Stimulated activated CD8-positive, alpha-beta memory T cell treated with anti-CD3 and anti-CD28 coated beads, Interleukin-4, amount 100 ng/mL, for 1 hour (primary cell): Measurements from ENCODE around the gene RABL6.
"Not testable (repeated sequence)": the region's sequence is repeated elsewhere in the genome, so short reads cannot be mapped to it uniquely, and the experiment has no call there.

Experiments
- DNase-seq, 2 donors: peaks; one replicate each; pipeline ENCODE4 v3.0.0-alpha.2; 2020; ENCODE audit warnings: low read depth in 2 of 2, low spot score in 1 of 2

Gene RABL6

DNA sequence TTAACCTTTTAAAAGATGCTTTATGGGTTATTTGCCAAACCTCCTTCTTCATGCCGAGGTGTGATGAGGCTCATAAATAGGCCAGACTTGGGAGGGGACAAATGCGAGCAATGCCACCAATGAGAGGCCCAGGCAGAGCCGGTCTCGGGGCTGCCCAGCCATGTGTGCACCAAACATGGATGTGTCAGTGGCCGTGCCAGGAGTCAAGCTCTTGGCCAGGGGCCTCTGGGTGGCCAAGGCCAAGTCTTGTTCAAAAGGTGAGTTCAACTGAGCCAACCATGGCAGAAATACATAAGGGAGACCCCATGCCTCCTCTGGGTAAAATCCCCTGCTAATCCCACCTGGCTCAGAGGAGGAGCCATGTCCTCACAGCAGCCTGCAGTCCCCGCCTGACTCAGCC is 32.6 kb upstream of the RABL6 start:
- no peak for DNase-seq

DNA sequence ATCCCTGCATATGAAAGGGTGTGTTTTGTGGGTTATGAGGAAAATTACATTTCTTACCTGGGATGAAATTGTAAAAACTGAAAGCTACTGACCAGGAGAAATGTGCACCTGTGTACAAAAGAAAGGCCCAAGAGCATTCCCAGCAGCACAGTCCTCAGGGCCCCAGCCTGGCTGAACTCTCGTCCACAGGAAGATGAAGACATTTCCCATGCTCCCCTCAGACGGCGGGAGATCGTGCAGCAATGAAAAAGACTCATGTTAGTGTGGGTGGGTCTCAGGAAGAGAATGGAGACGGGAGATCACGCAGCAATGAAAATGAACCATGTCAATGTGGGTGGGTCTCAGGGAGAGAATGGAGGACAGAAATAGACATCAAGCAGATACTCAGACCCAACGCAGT is 30.8 kb upstream of the RABL6 start:
- no peak for DNase-seq

DNA sequence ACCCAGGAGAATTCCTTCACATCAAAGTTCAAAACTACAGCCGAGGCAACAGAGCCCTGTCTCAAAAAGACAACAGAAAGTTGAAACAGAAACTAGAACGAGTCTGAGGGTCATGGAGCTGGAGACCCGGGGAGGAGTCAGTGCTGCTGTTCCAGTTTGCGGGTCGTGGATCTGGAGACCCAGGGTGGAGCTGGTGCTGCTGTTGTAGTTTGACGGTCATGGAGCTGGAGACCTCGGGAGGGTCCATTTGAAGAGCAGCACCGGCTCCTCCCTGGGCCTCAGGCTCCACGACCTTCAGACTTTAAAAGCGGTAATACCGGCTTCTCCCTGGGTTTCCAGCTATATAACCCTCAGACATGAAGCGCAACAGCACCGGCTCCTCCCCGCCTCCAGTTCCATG is 30.4 kb upstream of the RABL6 start:
- DNase-seq: no peak

DNA sequence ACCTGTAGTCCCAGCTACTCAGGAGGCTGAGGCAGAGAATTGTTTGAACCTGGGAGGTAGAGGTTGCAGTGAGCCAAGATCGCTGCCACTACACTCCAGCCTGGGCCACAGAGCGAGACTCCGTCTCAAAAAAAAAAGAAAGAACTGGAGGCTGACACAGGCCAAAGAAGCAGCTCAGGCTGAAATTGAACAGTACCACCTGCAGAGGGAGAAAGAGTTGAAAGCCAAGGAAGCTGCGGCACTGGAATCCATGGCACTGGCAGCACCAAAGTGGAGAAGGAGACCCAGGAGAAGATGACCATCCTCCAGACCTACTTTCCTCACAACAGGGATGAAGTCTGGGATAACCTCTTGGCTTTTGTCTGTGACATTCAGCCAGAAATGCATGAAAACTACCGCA is 27.9 kb upstream of the RABL6 start:
- DNase-seq: no peak

DNA sequence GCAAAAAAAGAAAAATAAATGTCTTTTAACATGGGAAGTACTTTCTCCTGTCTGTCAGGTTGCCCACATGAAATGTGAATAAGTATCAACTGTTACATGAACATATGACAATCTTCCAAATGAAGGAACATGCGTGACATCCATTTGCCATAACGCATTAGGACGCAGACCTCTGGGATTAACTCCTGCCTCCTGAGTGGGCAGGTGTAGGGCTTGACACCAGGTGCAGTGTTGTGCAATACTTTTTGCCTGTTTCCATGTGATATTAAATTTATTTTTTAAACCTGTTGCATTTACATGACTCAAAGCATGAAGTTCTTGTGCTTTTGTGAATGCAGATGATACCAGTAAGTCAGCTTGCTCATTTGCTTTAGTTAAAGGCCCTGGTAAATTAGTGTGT is 25.3 kb upstream of the RABL6 start:
- DNase-seq: no peak

DNA sequence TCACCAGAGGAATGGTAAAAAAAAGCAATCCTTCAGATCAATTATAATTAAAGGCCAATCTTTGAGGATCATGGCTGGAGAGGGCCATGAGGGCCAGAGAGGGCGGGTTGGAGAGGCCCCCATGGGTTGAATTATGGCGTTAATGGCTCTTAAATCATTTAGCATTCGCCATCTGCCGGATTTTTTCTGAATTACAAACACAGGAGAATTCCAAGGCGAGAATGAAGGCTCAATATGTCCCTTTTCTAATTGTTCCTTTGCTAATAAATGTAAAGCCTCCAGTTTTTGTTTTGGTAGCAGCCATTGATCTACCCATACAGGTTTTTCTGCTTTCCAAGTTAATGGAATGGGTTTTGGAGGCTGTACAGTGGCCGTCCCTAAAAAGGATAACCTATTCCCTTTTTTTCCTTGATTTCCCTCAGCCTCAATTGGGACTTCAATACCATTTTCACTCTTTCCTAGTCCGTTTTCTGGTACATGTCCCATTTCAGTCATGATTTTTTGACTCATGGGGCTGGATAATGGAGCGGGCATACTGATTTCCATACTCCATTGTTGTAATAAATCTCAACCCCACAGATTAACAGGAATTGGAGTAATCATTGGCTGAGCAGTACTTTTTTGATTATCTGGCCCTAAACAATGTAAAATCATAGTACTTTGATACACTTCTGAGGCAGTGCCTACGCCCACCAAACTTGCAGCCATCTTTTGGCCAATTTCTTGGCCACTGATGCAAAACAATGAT is 23.3 kb upstream of the RABL6 start:
- DNase-seq: no peak

DNA sequence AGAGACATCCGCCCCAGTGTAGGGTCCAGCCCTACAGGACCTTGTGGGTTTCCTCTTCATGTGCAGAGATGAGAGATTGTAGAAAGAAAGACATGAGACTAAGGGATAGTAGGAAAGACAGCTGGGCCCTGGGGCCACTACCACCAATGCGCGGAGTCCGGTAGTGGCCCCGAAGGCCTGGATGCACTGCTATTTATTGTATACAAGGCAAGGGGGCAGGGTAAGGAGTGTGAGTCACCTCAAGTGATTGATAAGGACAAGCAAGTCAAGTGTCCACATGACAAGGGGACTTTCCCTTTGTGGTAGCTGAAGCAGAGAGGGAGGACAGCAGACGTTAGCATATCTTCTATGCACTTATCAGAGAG is 22.8 kb upstream of the RABL6 start:
- no peak for DNase-seq

DNA sequence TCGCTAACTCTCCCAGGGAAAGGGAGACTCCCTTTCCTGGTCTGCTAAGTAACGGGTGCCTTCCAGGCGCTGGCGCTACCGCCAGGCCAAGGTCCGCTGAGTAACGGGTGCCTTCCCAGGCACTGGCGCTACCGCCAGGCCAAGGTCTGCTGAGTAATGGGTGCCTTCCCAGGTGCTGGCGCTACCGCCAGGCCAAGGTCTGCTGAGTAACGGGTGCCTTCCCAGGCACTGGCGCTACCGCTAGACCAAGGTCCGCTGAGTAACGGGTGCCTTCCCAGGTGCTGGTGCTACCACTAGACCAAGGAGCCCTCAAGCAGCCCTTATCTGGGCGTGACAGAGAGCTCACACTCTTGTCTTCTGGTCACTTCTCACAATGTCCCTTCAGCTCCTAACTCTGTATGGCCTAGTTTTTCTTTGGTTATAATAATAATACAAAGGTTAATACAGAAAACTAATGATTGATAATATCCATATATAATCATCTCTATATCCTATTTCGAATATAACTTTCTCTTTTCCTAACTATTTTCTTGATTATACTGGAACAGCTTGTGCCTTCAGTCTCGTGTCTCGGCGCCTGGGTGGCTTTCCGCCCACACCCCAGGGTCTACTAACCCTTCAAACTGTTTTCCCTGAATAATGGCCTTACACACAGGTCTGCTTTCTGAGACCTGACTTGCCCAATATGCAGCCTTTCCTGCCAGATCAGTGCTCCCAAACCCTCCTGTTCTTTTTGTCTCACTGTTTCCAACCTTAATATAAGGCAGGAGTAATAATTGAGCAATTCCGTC is 22.0 kb upstream of the RABL6 start:
- not testable (repeated sequence) for DNase-seq

DNA sequence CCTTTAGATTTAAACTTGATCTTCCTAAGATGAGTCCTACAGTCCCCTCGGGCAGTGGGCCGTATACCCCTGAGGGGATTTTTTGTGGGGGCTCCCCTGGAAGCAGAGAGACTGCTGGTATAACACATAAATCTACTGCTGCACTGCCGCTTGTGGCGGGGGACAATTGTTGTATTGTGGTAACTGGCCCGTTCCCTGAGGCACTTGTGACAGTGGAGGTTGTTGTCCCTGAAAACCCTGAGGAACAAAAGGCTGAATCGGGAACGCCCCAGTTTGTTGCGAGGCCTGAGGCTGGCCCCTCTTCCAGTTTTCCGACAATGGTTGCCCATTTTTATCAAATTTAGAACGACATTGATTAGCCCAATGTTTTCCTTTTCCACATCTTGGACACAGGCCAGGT is 21.3 kb upstream of the RABL6 start:
- no peak for DNase-seq

DNA sequence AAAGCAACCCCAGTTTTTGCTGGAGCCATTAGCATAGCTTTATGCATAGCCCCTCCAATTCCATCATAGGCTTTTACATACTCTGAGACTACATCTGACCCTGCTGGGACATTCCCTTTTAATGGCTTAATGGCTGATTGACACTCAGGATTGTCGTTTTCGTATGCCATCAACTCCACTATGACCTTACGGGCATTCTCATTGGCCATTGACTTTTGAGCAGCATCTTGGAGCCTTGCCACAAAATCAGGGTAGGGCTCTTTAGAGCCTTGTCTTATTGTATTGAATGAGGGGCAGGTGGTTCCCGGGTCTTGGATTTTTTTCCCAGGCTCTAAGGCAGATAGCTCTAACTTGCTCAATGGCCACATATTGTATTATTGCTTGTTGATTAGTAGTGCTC is 20.8 kb upstream of the RABL6 start:
- DNase-seq: not testable (repeated sequence)

DNA sequence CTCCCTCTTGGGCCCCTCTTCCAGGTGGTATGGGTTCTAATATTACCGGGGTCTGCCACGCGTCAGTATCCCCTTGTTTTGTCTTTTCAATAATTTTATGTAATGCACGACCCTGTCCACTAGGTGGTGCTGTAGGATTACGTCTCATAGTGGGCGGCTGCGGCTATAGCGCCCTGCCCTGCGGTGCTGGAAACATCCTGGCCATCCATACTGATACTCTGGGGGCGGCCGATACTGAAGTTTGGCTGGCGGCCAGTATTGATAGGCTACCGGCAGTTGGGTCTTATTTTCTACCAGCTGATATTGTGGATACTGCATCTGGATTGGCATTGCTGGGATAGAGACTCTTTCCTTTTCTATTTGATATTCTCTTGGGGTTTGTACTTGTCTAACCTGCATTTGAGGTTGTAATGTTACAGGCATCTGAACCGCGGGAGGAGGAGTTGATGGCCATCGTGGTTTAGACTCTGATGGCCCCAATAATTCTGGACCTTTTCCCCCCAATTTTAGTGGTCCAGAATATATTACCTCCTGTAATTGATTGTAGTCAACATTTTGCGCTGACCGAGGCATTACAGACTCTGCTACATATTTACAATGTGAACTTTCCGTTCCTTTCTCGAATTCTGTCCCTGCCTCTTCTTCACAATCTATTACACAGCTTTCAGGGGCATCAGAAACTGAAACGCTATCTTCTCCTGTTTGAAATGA is 19.9 kb upstream of the RABL6 start:
- DNase-seq: peak; percentile 33 to 48

DNA sequence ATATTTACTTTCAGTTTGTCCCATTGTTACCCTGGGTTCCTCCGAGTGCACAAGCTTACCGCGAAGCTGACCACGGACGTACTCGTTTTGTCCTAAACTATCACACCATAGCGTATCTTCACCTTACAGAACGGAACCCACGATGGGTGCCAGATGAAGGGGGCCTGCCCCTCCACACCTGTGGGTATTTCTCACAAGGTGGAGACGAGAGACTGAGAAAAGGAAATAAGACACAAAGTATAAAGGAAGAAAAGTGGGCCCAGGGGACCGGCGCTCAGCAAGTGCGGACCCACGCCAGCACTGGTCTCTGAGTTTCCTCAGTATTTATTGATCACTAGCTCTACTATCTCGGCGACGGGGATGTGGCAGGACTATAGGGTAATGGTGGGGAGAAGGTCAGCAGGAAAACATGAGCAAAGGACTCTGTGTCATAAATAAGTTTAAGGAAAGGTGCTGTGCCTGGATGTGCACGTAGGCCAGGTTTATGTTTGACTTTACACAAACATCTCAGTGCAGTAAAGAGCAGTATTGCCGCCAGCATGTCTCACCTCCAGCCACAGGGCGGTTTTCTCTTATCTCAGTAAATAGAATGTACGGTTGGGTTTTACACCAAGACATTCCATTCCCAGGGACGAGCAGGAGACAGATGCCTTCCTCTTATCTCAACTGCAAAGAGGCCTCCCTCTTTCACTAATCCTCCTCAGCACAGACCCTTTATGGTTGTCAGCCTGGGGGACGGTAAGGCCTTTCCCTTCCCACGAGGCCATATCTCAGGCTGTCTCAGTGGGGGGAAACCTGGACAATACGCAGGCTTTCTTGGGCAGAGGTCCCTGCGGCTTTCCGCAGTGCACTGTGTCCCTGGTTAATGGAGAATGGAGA is 18.9 kb upstream of the RABL6 start:
- DNase-seq: not testable (repeated sequence)

DNA sequence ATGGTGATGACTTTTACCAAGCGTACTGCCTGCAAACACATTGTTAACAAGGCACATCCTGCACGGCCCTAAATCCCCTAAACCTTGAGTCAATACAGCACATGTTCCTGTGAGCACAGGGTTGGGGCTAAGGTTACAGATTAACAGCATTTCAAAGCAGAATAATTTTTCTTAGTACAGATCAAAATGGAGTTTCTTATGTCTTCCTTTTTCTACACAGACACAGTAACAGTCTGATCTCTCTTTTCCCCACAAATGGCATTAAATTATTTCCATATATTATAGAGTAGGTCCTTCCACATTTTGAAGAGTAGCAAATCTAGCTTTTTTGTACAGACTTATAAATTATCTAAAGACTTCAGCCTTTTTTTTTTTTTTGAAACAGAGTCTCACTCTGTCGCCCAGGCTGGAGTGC is 18.2 kb upstream of the RABL6 start:
- DNase-seq: no peak

DNA sequence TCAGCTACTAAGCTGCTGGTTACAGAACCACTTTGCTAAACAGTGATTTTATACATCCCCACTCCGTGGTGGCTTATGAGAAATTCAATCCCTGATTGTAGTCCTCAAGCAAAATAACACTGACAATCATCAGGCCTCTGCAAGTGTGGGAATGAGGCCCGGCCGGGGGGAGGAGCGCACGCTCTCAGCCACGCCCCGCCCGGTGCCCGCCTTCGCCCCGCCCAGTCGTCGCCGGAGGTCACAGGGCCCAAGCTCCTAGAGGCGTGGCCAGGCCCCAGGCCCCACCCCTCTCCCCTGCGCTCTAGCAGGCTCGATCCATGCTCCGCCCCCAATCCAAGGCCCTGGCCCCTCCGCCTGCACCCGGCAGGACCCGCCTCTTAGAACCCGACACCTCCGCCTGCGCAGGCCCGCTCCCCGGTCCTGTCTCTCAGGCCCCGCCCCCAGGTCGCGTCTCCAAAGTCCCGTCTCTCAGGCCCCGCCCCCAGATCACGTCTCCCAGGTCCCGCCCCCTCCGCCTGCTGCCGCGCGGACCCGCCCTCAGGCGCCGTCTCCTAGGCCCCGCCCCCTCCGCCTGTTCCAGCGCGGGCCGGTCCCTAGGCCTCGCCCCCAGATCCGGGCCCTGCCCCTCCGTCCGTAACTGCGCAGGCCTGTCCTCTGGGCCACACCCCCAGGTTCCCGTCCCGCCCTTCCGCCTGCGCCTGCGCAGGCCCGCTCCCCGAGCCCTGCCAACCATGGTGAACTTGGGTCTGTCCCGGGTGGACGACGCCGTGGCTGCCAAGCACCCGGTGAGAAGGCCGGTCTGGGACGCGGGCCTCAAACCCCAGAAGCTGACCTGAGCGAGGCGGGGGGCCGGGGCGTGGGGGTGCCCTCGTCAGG is 16.9 kb upstream of the RABL6 start, which contains the start of gene TMEM141:
TMEM141 (plus strand) TSS at position 705 of the 876 bp plus-strand sequence; CDS start at position 732, 27 bp downstream.
- peak; percentile 99 for DNase-seq

DNA sequence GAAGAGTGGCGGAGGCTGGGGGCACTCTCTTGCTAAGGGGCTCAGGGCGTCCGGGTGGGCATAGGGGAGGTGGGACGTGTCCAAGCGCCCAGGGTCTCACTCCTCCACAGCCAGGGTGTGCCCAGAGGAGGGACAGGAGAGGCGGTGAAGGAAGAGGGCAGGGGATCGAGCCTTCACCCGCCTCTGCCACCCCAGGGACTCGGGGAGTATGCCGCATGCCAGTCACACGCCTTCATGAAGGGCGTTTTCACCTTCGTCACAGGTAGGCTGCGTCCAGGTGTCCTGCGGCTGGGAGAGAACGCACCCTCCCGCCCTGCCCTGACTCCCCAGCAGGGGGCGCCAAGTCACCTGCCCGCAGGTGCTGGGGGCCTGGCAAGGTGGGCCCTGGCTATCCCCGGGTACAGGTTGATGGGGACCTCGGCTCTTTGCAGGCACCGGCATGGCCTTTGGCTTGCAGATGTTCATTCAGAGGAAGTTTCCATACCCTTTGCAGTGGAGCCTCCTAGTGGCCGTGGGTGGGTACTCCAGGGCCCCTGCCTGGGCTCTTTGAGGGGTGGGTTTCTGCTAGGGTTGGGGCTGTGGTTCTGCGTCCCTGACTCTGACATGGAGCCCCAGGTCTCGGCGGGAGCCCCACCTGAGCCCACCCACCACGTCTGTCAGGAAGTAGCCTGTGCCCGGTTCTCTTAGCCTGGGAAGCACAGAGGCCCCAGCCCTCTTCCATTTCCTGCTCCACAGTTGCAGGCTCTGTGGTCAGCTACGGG is 16.1 kb upstream of the RABL6 start:
- peak; percentile 28 to 34 for DNase-seq

DNA sequence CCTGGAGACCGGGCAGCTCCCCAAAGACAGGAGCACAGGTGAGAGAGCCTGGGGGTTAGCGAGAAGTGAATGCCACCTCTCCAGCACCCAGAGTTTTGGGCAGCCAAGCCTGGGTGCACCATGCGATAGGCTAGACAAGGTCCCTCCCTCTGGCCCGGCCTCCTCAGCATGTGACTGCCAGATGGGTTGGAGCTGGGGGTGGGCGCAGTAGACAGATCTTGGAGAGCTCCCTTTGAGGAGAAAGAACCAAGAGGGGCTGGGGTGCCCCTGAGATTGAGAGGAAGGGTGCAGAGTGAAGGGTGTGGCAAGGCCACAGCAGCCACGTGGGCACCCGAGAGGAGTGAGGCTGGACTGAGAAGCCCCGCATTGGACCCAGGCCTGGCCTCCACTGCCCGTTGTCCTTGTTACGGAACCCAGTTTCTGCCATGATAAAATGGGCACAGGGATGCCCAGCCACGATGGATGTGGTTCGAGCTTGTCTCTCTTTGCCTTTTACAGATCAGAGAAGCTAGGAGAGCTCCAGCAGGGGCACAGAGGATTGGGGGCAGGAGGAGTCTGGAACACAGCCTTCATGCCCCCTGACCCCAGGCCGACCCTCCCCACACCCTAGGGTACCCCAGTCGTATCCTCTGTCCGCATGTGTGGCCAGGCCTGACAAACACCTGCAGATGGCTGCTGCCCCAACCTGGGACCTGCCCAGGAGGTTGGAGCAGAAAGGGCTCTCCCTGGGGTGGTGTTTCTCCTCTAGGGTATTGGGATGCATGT is 15.2 kb upstream of the RABL6 start:
- no peak for DNase-seq

DNA sequence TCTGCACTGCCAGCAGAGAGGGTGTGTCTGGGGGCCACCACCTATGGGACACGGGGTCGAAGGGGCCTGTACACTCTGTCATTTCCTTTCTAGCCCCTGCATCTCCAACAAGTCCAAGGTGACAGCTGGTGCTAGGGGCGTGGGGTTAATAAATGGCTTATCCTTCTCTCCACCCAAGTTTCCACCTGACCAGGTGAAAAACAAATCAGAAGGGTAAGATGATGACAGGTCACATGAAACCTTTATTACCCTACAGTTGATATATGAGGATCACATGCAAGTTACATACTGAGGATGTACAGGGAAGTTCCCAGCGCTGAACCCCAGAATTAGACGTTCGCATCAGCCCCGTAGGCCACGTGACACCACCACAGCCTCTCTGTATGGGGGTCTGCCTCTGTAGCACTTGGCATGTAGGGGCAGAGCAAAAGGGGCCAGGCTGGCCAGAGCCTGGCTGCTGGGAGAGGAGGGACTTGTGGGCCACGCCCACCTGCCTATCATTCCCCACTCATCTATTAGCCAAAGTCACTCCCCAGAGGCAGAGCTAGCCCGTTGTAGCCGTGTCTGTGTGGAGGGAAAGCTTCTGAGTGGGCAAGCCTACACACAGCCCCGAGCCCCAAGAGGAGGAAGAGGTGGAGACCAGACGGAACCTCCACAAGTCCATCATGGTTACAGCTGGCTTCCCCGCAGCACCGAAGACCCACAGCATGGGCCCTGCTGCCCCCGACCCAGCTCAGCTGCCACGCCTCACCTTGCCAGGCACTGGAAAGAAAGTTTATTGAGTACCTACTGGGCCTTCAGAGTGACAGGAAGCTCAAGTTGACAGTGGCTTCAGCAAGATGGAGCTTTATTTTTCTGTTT is 14.4 kb upstream of the RABL6 start:
- DNase-seq: no peak
